ENCODE data around the gene TPSB2.

- TF ChIP-seq POLR2AphosphoS5 (IDR thresholded peaks at IDR 0.05; ENCODE audit: low read depth) (no peak), CTCF (IDR thresholded peaks at IDR 0.05; ENCODE audit: insufficient read depth, low read length) (no peak)
Observed at GRCh38 chr16:1193825-1194581, 36.0 kb downstream of the TPSB2 start.

Measured in HL-60 (cell line).